Stimulated activated CD4-positive, alpha-beta T cell treated with anti-CD3 and anti-CD28 coated beads, Interleukin-12 subunit alpha, Interleukin-12 subunit beta, amount 100 ng/mL, for 48 hours (primary cell): ENCODE data around the gene CCNB1.
"Not testable (repeated sequence)": the region's sequence is repeated elsewhere in the genome, so short reads cannot be mapped to it uniquely, and the experiment has no call there.

Source experiments
- DNase-seq, 3 donors: peaks; one replicate each; pipeline ENCODE4 v3.0.0-alpha.2; 2020; ENCODE audit warnings: low read depth in 2 of 3, low spot score in 1 of 3

The CCNB1 gene

DNA sequence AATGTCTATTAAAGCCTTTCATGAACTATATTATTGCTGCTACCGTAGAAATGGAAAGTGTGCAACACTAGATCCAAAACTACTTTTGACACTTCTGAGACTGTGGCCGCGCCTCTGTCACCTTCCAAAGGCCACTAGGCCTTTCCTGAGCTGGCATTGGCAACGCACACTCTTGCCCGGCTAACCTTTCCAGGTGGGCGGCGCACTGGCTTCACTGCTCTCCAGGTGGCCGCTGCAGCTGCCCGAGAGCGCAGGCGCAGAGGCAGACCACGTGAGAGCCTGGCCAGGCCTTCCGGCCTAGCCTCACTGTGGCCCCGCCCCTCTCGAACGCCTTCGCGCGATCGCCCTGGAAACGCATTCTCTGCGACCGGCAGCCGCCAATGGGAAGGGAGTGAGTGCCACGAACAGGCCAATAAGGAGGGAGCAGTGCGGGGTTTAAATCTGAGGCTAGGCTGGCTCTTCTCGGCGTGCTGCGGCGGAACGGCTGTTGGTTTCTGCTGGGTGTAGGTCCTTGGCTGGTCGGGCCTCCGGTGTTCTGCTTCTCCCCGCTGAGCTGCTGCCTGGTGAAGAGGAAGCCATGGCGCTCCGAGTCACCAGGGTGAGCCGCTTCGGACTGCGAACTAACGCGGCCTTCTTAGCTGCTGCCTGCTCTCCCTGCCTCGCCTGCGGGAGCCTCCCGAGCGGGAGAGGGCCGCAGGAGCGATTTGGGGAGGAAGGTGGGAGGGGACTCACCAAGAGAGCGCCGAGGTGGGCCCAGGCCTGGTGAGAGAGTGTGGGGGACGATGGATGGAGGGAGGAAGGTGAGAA lies at the start of gene CCNB1:
Gene CCNB1 (plus strand): TSS at position 465 of the 807 bp plus-strand sequence. CDS start 113 bp downstream, at position 578.
- peak; percentile 96 to 98 (median 97) for DNase-seq

- DNase-seq, result no peak
These were observed 37.5 kb upstream of the CCNB1 start for GRCh38 chr5:69129413-69129812.

- DNase-seq, result no peak
These were observed 36.7 kb upstream of the CCNB1 start for GRCh38 chr5:69130241-69130640.

- DNase-seq, result no peak
These were observed 35.6 kb upstream of the CCNB1 start for GRCh38 chr5:69131304-69131703.

GRCh38 chr5:69134126-69134525 lies 32.8 kb upstream of the CCNB1 start:
- no peak for DNase-seq

- DNase-seq, result no peak
These were observed 30.7 kb upstream of the CCNB1 start for GRCh38 chr5:69136293-69136692.

GRCh38 chr5:69137208-69137607 lies 29.7 kb upstream of the CCNB1 start:
- not testable (repeated sequence) for DNase-seq

DNA sequence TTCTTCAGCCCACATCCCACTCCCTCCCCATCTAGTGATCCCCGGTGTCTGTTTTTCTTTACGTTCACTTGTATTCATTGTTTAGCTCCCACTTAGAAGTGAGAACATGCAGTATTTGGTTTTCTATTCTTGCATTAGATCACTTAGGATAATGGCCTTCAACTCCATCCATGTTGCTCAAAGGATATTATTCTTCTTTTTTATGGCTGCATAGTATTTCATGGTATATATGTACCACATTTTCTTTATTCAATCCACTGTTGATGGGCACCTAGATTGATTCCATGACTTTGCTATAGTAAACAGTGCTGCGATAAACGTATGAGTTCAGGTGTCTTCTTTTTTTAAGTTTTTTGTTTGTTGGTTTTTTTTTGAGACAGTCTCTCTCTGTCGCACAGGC lies 29.1 kb upstream of the CCNB1 start:
- no peak for DNase-seq

DNA sequence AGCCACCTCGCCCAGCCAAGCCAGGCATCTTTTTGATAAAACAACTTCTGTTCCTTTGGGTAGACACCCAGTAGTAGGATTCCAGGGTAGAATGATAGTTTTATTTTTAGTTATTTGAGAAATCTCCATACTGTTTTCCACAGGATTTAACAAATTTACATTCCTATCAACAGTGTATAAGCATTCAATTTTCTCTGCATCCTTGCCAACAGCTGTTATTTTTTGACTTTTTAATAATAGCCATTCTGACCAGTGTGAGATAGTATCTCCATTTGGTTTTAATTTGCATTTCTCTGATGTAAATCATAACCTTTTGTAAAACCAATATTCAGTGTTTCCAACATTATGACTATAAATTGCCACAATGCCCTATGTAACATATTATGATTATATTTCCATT lies 28.2 kb upstream of the CCNB1 start:
- no peak for DNase-seq

- not testable (repeated sequence) for DNase-seq
These were observed 26.7 kb upstream of the CCNB1 start for GRCh38 chr5:69140239-69140638.

- no peak for DNase-seq
These were observed 26.1 kb upstream of the CCNB1 start for GRCh38 chr5:69140827-69141226.

DNA sequence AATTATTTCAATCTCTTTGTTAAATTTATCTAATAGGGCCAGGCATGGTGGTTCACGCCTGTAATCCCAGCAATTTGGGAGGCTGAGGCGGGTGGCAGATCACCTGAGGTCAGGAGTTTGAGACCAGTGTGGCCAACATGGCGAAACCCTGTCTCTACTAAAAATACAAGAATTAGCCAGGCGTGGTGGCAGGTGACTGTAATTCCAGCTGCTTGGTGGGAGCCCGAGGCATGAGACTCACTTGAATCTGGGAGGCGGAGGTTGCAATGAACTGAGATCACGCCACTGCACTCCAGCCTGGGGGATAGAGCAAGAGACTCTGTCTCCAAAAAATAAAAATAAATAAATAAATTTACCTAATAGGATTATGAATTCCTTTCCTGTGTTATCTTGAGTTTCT lies 18.4 kb upstream of the CCNB1 start:
- not testable (repeated sequence) for DNase-seq

DNA sequence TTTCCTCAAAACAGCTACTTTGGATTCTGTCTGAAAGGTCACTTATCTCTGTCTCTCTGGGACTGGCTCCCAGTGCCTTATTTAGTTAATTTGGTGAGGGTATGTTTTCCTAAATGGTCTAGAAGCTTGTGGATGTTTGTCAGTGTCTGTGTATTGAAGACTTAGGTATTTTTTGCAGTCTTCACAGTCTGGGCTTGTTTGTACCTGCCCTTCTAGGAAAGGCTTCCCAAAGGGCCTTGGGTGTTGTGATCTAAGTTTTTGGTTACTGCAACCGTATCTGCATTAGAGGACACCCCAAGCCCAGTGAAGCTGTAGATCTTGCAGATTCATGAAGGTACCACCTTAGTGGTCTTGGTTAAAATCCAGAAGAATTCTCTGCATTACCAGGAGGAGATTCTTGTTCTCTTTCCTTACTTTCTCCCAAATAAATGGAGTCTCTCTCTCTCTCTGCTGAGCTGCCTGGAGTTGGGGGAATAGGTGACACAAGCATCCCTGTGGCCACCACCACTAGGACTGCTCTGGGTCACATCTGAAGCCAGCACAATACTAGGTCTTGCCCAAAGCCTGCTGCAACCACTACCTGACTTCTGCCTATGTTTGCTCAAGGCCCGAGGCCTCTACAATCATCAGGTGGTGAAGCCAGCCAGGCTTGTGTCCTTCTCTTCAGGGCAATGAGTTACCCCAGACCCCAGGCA lies 17.8 kb upstream of the CCNB1 start:
- no peak for DNase-seq

DNA sequence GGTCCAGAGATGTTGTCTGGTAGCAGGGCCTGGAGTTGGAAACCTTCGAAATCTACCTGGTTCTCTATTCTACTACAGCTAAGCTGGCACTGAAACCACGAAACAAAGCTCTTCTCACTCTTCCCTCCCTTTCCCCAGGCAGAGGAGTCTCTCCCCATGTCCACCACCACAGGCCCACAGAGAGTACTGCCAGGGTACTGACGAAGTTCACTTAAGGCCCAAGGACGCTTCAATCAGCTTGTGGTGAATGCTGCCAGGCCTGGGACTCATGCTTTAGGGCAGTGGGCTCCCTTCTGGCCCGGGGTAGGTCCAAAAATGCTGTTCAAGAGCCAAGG lies 17.3 kb upstream of the CCNB1 start:
- no peak for DNase-seq

DNA sequence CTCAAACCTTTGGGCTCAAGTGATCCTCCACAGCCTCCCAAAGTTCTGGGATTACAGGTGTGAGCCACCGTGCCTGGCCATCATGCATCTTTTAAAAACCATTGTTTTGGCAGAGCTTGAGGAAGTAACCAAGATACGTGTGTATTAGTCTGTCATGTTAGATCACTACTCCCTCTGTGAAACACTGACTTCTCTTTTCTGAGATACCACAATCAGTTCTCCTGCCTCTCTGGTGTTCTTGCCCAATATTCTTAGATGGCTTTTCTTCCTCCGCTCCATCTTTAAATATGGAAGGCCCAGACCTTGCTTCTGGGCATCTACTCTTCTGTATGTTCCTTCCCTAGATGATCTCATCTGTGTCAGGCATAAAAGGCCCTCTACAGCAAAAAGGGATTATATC lies 14.2 kb upstream of the CCNB1 start:
- no peak for DNase-seq

DNA sequence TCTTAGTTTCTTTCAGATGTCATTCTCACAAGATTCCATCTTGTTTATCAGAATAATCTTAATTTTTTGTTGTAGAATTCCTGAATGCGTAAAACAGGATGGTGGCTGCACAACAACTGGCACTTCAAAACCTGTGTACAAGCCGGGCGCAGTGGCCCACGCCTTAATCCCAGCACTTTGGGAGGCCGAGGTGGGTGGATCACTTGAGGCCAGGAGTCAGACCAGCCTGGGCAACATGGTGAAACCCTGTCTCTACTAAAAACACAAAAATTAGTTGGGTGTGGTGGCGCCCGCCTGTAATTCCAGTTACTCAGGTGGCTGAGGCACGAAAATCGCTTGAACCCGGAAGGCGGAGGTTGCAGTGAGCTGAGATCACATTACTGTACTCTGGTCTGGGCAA lies 10.5 kb upstream of the CCNB1 start:
- no peak for DNase-seq

DNA sequence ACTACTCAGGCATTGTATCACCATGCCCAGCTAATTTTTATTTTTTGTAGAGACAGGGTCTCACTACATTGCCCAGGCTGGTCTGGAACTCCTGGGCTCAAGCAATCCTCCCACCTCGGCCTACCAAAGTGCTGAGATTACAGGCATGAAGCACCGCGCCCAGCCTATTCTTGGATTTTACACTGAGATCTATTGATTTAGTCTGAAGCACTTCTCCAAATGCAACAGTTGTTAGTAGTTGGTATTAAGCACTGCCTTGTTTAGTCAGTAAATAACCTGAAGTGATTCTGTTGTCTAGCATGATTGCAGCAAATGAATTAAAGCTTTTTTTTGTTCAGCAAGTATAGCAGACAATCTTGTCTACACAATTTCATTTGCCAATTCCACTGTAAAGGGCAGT lies 8.9 kb upstream of the CCNB1 start:
- DNase-seq, result no peak

DNA sequence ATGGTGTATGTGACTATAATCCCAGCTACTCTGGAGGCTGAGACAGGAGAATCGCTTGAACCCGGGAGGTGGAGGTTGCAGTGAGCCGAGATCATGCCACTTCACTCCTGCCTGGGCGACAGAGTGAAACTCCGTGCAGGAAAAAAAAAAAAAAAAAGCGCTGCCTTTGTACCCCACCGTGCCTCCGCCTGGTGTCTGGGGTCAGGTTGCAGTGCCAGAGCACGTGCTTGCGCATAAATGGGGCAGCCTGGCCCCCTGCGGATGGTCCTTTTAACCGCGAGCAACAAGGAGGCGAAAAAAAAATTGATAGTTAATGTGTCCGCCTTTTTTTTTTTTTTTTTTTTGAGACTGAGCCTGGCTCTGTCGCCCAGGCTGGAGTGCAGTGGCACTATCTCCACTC lies 6.3 kb upstream of the CCNB1 start:
- no peak for DNase-seq

- peak in 1 of 3 donors; percentile 8 for DNase-seq
These were observed 524 bp downstream of the CCNB1 start for GRCh38 chr5:69167493-69167855.

- DNase-seq, result no peak
These were observed 979 bp downstream of the CCNB1 start for GRCh38 chr5:69167929-69168328.

- no peak for DNase-seq
These were observed 3.5 kb downstream of the CCNB1 start for GRCh38 chr5:69170495-69170894.

- no peak for DNase-seq
These were observed 4.0 kb downstream of the CCNB1 start for GRCh38 chr5:69170969-69171368.
